AG09319 (cell line): Measurements from ENCODE around the gene FLNB.

Experiments used
- DNase-seq: peaks from one replicate; pipeline ENCODE4 v3.0.0-alpha.2; 2010; ENCODE audit warnings: low read depth; ENCODE audit errors: extremely low read depth
- TF ChIP-seq, protein P1 (sequence below): IDR thresholded peaks from 2 replicates; pipeline ENCODE4 v1.5.1; 2011; ENCODE audit warnings: low read depth, mild to moderate bottlenecking, inconsistent platforms, low read length, moderate library complexity

Gene FLNB

DNA sequence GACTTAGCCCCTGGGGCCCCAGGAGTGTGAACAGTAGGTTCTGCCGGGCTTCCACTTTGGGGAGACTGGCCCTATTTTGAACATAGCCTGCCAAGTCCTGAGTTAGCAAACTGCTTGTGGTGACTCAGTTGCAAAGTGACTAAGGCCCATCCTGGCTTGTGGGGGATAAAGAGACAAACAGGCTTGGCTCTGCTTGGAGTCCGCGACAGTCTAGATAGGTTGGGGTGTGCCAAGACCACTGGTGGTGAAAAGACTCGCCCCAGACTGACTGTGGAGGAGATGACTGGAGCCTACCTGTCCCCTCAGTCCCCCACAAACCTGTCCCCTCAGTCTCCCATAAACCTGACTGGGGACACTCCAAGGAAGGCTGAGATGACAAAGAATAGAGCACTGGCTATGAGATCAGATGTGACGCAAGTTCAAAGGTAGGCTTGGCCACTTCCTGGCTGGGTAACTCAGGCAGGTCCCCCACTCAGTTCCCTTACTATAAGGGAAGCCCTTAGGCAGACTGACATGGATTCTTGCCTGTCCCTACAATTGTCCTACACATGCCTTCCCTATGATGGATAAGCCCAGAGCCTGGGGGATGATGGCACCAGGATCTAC is 198.3 kb downstream of the FLNB start:
- DNase-seq: no peak
- TF ChIP-seq, protein P1, sequence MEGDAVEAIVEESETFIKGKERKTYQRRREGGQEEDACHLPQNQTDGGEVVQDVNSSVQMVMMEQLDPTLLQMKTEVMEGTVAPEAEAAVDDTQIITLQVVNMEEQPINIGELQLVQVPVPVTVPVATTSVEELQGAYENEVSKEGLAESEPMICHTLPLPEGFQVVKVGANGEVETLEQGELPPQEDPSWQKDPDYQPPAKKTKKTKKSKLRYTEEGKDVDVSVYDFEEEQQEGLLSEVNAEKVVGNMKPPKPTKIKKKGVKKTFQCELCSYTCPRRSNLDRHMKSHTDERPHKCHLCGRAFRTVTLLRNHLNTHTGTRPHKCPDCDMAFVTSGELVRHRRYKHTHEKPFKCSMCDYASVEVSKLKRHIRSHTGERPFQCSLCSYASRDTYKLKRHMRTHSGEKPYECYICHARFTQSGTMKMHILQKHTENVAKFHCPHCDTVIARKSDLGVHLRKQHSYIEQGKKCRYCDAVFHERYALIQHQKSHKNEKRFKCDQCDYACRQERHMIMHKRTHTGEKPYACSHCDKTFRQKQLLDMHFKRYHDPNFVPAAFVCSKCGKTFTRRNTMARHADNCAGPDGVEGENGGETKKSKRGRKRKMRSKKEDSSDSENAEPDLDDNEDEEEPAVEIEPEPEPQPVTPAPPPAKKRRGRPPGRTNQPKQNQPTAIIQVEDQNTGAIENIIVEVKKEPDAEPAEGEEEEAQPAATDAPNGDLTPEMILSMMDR: no peak

DNA sequence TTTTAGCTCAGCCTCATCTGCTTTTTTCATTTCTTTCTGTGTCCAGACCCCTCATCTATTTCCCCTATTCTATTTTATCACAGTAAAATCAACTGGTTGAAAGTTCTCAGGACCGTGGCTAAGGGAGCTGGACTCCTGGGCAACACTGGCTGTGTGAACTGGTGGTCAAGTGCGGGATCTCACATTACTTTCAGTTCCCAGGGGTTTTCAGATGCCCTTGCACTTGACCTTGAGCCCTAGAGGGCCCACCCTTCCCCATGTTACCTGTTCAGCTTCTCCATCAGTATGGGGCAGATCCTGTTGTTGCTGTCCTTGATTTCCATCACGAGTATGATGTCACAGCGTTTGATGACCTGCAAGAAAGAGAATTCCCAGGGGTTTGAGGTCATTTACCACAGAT is 199.7 kb downstream of the FLNB start:
- TF ChIP-seq, protein P1: no peak
- DNase-seq: no peak

DNA sequence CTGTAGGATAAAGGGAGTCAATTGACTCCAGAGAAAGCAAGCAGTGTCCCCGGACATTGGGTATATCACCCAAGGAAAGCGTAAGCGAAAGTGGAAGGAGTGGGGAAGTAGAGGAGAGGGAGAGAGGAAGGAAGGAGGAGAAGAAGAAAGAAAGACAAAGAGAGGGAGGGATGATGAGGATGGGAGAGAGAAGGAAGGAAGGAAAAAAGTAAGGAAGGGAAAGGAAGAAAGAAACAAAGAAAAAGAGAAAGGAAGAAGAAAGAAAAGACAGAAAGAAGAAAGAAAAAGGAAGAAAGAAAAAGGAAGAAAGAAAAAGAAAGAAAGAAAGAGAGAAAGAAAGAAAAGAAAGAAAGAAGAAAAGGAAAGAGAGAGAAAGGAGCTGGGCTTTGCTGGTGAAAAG is 201.7 kb downstream of the FLNB start:
- TF ChIP-seq, protein P1: no peak
- no peak for DNase-seq

DNA sequence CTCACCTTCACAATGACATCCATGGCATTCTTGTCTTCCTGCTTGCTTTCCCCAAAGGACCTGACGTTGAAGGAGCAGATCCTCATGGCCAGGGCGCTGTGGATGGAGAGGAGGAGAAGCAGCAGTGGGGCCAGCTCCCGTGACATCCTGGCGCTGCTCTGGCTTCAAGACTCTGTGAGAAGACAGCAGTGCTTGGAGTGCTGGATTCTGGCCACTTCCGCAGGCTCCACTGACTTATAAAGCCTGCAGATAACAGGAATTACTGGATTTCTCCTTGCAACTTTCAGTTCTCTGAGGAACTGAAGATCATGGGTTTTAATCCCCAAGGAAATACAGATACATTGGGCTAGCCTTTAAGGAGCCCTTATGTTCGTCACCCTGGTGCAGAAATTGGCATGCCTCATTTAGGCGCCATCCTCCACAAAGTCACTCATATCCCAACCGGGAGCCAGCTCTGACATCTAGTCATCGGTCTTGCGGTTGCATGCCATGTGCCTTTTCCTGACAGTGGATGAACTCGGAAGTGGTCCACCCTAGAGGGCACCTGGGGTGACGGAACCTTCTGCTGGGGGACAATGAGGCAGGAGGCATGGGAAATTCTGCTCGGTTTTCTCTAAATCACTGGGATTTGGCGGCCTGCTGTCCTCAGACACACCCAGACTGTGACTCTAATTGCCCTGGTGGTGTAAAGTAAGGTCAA is 202.7 kb downstream of the FLNB start, which contains the start of gene DNASE1L3:
Gene DNASE1L3, minus strand, starts transcription at position 212 of the 700 bp plus-strand sequence. Its CDS starts 66 bp downstream, at position 146.
- no peak for DNase-seq
- TF ChIP-seq, protein P1: no peak

DNA sequence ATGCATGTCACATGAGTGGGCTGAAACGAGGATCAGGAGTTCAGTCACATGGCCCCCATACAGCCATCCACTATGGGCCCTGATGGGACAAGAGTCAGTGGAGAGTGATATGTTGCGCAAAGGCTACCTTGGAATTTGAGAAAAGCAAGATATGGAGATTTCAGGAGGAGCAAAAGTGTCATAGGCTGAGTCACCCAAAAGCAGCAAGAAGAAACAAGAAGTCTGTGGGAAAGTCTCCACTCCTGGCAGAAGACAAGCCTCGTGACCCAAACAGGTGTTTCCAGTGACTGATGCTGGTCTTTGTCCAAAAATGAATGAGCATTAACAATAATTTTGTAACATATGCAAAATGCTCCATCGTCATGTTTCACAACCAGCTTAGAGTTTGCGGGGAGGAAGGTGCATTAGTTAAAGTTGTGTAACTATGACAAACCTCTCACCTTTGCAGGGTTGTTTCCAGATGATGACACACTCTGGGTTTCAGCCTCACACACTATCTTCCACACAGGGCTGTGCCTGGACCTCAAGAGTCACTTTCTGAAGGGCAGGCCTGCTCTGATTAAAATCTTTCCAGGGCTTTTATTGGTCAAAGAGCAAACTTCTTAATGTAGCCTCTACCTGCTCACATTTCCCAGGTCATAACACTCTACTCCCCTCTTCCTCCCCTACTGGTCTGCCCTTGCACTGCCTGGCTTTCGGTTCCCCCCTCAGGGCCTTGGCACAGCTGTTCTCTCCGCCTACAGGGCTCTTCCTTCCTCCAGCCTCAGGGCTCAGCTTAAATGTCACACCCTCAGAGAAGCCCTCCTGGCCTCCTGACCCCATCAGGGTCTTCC is 206.5 kb downstream of the FLNB start:
- TF ChIP-seq, protein P1: no peak
- DNase-seq: no peak

DNA sequence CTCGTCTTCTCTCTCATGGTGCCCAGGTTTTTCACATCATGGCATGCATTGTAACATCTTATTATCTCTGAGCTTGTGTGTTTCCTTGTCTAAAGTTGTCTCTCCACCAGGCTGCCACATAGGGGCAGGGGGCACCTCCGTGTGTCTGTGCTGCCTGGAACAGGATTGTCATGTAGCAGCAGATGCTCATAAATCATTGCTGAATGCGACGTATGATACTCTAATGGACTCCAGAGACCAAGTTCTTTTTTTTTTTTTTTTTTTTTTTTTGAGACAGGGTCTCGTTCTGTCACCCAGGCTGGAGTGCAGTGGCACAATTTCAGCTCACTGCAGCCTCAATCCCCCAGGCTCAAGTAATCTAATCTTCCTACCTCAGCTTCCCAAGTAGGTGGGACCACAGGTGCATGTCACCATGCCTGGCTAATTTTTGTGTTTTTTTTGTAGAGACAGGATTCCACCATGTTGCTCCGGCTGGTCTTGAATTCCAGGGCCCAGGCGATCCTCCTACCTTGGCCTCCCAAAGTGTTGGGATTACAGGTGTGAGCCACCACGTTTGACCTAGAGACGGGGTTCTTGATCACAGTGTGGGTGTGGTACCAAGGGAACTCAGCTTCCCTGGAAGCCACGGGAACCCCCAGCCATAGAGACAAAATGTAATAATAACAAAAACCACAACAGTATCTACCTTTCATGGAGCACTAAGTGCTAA is 207.2 kb downstream of the FLNB start:
- DNase-seq: no peak
- TF ChIP-seq, protein P1: no peak
